ENCODE measurements around the gene WDFY1.
A peak's percentile ranks its signal among the peaks of the same experiment; 100 is the strongest.
"Not testable (repeated sequence)": the region's sequence is repeated elsewhere in the genome, so short reads cannot be mapped to it uniquely, and the experiment has no call there.

Gene WDFY1

DNA sequence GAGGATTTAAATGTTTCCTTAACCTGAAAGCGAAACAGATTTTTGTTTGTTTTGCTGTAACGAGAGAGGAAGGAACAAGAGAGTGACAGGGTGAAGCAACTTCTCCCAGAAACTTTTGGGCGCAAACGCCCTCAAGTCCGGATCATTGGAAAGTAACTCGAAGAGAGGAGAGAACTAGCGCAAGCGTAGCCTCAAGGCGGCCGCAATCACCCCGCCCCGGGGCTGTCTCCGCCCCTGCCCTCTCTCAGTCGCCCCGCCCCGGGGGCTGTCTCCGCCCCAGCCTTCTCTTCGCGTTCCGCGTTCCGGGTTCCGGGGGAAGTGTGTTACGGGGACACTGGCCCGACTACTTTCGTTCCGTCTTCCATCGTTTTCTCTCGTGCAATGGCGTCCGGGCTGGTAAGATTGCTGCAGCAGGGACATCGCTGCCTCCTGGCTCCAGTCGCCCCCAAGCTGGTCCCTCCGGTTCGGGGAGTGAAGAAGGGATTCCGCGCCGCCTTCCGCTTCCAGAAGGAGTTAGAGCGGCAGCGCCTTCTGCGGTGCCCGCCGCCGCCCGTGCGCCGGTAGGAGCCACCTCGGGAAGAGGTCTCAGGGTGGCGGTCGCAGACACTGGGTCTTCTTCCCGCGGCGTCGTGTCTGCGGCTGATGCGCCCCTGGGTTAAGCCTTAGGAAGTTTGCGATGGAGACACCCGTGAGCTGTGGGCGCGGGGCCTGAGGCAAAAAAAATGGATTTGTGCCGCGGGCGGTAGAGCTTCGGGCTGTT lies 12.1 kb upstream of the WDFY1 start, which contains the start of gene MRPL44:
Gene MRPL44, plus strand, starts transcription at position 372 of the 760 bp plus-strand sequence. Its CDS starts 10 bp downstream, at position 382.
- peak; percentile 97 for DNase-seq

DNA sequence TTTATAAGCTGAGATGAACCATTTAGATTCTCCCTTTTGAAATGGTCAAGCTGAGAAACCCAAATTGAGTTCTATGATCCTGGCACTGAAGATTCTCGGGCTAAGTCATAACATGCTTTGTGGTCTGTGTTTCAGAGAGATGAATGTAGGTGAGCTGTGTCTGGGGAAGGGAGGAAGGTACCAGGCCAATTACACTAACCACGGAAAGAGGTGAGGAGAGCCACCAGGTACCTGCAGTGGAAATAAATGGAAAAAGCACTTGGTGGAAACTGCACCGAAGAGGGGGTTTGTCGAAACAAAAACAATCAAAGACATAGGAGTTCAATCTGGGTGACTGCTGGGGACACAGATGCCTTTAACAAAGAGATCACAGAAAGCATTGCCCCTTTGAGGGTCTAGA lies 11.2 kb upstream of the WDFY1 start:
- DNase-seq: no peak

DNA sequence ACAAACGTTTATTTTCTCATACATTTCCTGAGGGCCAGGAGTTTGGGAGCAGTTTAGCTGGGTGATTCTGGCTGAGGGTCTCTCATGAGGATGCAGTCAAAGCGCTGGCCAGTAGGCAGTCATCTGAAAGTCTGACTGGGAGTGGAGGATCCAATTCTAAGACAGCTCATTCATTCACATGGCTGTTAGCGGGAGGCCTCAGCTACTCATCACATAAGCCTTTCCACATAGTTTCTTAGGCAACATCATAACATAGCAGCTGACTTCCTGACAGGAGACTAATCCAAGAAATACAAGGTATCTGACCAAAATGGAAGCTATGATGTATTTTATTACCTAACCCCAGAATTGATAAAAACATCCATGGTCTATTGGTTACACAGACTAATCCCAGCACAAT lies 9.3 kb upstream of the WDFY1 start:
- DNase-seq: no peak

DNA sequence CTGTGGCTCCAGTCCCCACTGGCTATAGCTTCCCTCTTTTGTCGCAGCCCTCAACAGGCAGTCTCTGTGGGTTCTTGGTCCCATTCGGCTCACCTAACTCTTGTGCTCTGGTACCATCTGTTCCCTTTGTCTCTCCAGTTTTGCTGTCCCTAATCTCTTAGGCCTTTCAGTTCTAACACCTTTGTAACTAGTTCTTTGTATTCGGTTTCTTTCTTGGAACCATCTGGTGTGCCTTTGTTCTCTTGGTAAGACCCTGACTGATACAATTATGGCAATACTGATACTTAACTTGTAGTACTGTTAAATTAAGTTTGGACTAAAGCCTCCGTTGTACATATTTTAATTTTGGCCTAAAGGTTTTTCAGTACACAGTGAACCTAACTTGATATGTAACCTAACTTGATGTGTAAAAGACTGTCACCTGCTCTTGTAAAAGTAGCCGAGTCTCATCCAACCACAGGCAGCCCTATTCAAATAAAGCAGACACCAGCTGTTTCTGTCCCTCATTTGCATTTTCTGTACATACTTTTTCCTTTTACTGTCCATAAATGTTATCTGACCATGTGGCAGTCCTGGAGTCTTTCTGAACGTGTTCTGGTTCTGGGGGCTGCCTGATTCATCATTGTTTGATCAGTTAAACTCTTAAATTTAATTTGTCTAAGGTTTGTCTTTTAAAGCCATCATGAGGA lies 7.3 kb upstream of the WDFY1 start:
- no peak for DNase-seq

- no peak for DNase-seq
Observed at GRCh38 chr2:223950448-223951347, 5.6 kb upstream of the WDFY1 start.

- DNase-seq: no peak
Observed at GRCh38 chr2:223949241-223949840, 4.2 kb upstream of the WDFY1 start.

- no peak for DNase-seq
Observed at GRCh38 chr2:223947711-223948205, 2.6 kb upstream of the WDFY1 start.

- no peak for DNase-seq
Observed at GRCh38 chr2:223945755-223946154, 620 bp upstream of the WDFY1 start.

- peak; percentile 32 for DNase-seq
Observed at GRCh38 chr2:223944166-223944702, 901 bp downstream of the WDFY1 start.

GRCh38 chr2:223943561-223944008 lies 1.6 kb downstream of the WDFY1 start:
- no peak for DNase-seq

DNA sequence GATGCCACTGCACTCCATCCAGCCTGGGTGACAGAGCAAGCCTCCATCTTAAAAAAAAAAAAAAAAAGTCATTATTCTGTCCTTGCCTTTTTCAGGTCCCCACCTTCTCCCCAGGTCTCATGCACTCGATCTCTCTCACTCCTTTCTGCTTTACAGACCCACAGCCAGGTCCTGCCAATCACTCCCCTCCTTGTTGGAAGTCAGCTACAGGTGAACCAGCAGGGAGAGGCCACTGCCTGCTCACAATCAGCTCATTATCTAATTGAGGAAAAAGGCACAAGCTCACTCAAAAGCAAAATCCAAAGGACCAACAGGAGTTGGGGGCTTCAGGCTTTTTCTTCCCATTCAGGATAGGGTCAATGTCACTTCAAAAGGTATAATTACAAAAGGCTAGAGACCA lies 2.0 kb downstream of the WDFY1 start:
- no peak for DNase-seq

- peak; percentile 38 for DNase-seq
Observed at GRCh38 chr2:223941579-223942277, 3.4 kb downstream of the WDFY1 start.

GRCh38 chr2:223939438-223939837 lies 5.7 kb downstream of the WDFY1 start:
- not testable (repeated sequence) for DNase-seq

GRCh38 chr2:223937535-223937934 lies 7.6 kb downstream of the WDFY1 start:
- no peak for DNase-seq

DNA sequence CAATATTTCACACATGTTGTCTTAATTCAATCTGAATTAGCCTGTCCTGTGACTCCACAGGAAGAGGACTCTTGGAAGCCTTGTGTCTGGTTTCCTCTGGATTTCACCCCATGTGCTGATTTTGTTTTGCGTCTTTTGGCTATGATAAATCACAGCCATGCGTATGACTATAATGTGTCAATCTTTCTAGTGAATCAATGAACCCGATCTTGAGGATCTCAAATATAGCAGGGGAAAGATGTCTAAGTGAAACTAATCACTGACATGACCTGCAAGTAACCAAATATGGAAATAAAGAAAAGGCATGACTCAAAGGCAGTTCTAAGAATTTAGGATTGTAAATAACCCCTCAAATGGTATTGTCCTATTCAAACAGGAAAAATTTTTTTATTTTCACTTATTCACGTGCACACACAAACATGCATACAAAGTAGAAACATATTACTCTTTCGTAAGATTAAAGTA lies 8.2 kb downstream of the WDFY1 start:
- DNase-seq: no peak

DNA sequence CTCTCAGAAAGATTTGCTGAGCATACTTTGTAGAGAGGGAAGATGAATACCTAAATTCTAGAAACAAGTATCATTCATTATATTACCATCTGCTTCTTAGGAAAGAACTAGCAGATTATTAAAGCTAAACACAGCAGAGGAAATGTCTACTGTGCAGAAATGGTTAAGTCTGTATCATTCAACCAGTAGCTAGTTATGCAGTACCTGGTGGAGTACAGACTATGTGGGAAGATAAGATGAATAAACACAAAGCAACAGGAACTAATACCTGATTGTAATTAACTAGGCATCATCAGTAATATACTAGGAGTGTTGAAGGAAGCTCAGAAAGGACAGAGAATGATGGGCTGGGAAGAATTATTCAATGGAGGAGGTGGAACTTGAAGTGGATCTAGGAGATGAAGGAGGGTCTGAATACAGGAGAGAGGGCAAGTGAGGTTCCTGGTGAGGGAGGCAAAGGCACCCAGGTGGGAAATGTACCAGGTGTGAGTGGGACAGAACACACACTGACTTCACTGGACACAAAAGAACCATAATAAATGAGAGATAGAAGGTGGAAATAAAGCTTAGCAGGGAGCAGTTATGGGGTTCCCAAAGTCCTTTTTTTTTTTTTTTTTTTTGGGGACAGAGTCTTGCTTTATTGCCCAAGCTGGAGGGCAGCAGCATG lies 9.5 kb downstream of the WDFY1 start:
- no peak for DNase-seq

GRCh38 chr2:223934870-223935269 lies 10.3 kb downstream of the WDFY1 start:
- DNase-seq: no peak

GRCh38 chr2:223932816-223933800 lies 12.0 kb downstream of the WDFY1 start:
- DNase-seq: no peak

GRCh38 chr2:223930103-223930976 lies 14.8 kb downstream of the WDFY1 start:
- DNase-seq: no peak

All from activated CD8-positive, alpha-beta memory T cell treated with anti-CD3 and anti-CD28 coated beads, Interleukin-2, amount 50 U/mL, for 4 hours (primary cell).